GM18498 (cell line): ENCODE measurements around the gene ITGB1BP2.
"Not testable (repeated sequence)": the region's sequence is repeated elsewhere in the genome, so short reads cannot be mapped to it uniquely, and the experiment has no call there.

Experiments
- ATAC-seq: cut with Tn5 transposase; IDR thresholded peaks from one replicate; pipeline ENCODE4 v1.9.1; 2021; ENCODE audit warnings: mild to moderate bottlenecking, moderate library complexity; ENCODE audit not compliant: unreplicated experiment

Gene ITGB1BP2

GRCh38 chrX:71300495-71300894 is 1.1 kb upstream of the ITGB1BP2 start:
- ATAC-seq: not testable (repeated sequence)

GRCh38 chrX:71302461-71303213 is 1.1 kb downstream of the ITGB1BP2 start:
- ATAC-seq: no peak

DNA sequence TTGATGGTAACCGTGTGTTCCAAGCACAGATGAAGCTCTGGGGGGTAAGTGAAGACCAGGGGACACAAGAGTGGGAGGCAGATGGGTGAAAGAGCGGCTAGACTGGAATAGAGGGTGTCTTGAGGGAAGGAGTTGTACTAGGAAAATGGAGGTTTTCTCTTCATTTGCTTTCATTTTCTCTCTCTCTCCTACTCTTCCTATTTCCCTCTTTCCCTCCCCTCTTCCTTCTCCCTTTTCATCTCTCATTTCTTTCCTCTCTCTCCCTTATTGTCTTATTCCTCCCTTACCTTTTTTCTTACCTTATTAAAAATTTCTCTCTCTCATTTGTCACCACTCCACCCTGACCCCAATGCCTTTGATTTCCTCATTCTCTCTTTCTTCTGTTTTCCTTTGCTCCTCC is 3.0 kb downstream of the ITGB1BP2 start:
- ATAC-seq: no peak

DNA sequence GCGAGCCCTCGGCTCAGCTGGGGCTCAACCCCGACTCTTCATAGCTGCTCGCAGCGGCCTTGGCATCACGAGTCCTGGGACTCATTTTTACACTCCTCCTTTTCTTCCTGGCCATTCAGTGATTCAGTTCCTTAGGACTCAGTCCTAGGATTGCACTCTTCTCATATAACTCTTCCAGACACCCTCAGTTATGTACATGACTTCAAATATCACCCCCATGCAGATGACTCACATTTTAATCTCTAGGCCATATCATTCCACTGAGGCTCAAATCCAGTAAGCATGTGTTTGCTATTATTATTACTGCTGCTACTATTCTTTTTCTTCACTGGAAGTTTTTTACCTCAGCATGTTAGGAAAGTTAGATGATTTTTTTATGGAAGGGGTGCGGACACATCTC is 14.4 kb downstream of the ITGB1BP2 start:
- no peak for ATAC-seq

DNA sequence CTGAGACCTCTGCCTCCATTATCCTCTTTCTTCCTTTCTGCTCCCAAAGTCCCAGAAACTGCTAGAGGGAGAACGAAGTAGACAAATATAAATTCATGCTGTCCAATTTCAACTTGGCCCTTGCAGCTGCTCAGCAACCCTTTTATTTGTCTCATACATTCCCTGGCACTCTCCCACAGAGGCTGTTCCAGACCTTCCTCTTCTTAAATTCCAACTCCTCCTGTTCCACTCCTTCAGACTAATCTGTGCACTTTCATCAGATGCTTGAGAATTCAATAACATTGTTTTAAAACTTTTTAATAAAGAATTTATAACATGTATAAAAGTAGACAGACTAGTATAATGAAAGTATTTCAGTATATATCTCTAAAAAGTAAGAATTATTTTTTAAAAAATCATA is 15.4 kb downstream of the ITGB1BP2 start:
- ATAC-seq: not testable (repeated sequence)

DNA sequence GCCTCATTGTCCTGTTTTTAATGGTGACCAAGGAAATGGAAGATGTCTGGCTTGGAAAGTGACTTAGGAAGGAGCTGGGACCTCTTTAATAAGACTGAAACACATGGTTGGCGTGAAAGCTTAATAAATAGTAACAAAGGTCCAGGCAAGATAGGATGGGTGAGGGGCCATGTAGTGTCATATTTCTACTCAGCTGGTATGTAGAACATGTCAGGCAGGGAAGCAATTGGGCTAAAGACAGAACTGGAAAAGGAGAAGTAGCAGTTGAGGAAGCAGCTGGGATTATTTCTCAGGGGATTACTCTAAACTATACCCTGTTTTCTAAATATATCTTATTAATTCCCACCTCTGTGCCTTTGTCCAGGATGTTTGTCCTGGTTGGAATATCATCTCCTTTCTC is 18.6 kb downstream of the ITGB1BP2 start:
- no peak for ATAC-seq

DNA sequence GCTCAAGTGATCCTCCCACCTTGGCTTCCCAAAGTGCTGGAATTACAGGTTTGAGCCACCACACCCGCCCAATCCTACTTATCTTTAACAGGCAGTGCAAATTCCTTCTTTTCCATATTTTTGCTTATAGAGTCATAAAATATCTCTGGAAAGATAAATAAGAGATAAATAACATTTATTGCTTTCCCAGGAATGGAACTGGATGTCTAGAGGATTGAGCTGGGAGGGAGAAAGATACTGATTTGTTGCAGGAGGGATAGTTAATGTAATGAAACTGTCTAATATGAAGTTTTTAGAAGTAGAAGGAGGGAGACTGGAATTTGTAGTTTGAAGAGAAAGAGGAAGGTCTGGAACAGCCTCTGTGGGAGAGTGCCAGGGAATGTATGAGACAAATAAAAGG is 20.2 kb downstream of the ITGB1BP2 start:
- ATAC-seq: no peak

DNA sequence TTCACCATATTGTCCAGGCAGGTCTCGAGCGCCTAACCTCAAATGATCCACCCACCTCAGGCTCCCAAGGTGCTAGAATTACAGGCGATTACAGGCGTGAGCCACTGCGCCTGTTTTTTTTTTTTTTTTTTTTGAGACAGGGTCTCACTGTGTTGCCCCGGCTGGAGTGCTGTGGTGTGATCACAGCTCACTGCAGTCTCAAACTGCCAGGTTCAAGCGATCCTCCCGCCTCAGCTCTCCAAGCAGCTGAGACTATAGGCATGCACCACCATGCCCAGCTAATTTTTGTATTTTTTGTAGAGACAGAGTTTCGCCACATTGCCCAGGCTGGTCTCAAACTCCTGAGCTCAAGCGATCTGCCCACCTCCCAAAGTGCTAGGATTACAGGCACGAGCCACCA is 22.9 kb downstream of the ITGB1BP2 start:
- not testable (repeated sequence) for ATAC-seq

- no peak for ATAC-seq
Observed at GRCh38 chrX:71326394-71326793, 24.8 kb downstream of the ITGB1BP2 start.

GRCh38 chrX:71349151-71349665 is 47.7 kb downstream of the ITGB1BP2 start:
- ATAC-seq: not testable (repeated sequence)

DNA sequence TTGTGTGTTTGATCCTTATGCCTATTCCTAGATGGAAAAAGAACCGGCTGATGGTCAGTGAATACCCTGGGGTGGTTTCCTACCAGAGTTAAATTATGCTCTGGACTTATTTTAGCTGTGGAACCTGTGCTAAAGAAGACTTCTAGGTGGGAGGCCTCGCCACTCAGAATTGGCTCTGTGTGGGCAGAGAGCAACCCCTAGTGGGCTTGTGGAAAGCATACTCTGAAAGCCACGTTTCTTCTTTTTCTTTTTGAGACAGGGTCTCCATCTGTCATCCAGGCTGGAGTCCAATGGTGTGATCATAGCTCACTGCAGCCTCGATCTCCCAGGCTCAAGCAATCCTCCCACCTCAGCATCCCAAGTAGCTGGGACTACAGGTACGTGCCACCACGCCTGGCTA is 48.3 kb downstream of the ITGB1BP2 start:
- not testable (repeated sequence) for ATAC-seq

DNA sequence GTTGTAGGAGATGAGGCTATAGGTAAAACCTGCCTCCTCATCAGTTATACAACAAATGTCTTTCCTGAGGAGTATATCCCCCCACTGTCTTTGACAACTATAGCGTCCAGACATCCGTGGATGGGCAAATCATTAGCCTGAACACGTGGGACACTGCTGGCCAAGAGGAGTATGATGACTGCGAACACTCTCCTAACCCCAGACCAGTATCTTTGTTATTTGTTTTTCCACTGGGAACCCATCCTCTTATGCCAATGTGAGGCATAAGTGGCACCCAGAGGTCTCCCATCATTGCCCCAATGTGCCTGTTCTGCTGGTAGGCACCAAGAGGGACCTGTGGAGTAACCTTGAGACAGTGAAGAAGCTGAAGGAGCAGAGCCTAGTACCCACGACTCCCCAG is 50.9 kb downstream of the ITGB1BP2 start:
- ATAC-seq: not testable (repeated sequence)
